Stimulated activated CD8-positive, alpha-beta memory T cell treated with anti-CD3 and anti-CD28 coated beads, Interleukin-15, amount 100 ng/mL, for 24 hours (primary cell): ENCODE measurements around the gene CXCL14.

Experiments used
- DNase-seq: peaks from one replicate; pipeline ENCODE4 v3.0.0-alpha.2; 2020; ENCODE audit warnings: low read depth

The CXCL14 gene

GRCh38 chr5:135578685-135579341, at the start of gene CXCL14:
Gene CXCL14, minus strand, starts transcription at chr5:135578991. Its CDS starts 213 bp downstream, at chr5:135578778.
- DNase-seq: no peak

- DNase-seq: no peak
These were observed 47.8 kb upstream of the CXCL14 start for GRCh38 chr5:135626636-135627035.

DNA sequence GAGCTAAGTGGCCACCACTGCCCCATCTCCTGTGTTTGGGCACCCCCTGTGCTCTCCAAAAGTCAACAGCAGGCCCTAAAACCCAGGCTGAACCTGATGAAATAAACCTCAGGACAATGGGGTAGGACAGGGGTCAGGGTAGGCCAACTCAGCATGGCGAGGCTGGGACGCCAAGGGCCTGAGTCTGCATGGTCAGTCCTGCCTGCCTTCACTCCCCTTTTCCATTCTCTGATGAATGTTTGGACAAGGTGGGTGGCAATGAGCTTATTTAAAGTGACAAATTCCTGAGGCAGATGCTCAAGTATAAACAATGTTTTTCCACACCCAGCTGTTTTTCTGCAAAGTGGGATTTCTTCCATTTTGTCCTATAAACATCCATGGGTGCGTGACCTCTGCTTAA, 47.2 kb upstream of the CXCL14 start:
- DNase-seq: no peak

GRCh38 chr5:135625486-135625885, 46.7 kb upstream of the CXCL14 start:
- no peak for DNase-seq

DNA sequence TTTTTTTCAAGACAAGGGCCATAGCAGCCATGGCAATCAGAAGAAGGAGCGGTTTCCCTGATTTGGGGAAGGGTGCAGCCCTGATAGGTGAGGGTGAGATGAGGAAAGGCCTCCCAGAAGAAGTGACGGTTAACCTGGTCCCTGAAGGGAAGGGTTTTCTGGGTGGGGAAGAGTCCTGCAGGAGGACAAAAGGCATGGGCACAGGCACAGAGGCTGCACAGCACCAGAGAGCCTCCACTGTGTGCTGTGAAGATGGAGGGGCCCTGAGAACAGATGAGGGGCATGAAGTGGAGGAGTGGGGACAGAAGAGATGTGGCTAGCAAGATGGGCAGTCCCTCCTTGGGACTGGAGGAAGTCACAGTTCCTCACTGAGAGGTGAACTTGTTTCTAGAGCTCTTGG, 46.3 kb upstream of the CXCL14 start:
- no peak for DNase-seq

DNA sequence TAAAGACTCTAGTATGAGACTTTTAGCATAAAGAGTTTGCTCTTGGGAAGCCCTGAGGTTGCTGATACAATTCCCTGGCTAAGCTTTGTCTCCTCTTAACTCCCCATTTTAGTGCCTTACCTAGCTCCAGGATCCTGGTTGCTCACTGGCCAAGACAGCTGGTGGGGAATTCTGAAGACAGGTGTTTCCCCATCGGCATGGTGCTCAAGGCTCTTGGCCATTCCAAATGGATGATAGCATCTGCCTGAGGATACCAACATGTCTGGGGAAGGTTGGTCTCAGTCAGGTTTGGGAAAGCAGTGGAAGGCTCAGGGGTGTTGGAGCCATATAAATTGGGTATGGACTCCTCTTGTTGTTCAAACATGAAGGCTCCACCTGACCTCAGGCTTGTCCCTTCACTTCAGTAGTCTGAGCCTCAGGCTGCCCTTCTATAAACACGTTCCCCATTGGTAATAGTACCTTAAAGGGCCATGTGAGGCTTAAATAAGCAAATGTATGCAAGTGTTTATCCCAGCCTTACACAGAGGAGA, 44.5 kb upstream of the CXCL14 start:
- no peak for DNase-seq

- DNase-seq: no peak
These were observed 36.9 kb upstream of the CXCL14 start for GRCh38 chr5:135615581-135616260.

GRCh38 chr5:135615171-135615570, 36.4 kb upstream of the CXCL14 start:
- no peak for DNase-seq

GRCh38 chr5:135609981-135610380, 31.2 kb upstream of the CXCL14 start:
- no peak for DNase-seq

DNA sequence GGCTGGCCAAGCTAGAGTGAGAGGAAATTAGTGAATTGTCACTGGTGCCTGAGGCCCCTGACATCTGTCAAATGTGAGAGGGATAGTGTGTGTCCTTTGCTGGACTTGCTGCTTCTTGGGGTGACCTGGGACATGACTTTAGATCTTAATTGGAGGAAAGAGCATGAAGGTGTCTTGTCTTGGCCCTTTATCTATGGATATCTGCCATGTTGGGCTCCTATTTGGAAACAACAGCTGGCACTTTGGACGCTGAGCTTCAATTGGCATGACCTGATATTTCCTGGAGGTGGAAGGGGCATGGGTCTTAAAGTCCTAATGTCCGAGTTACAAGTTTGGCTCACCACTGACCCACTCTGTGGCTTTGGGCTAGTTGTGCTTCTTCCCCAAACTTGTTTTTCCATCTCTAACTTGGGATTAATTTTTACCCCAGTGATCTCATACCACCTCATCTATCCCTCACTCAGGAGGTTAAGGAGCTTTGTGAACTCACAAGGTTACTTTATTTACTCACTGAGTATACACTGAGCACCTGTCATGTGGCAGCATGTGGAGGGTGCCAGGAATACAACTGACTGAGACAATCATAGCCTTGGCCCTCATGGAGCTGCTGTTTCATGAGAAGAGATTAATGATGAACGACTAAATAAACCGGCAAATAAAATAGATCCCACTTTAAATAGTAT, 30.1 kb upstream of the CXCL14 start:
- DNase-seq: no peak

DNA sequence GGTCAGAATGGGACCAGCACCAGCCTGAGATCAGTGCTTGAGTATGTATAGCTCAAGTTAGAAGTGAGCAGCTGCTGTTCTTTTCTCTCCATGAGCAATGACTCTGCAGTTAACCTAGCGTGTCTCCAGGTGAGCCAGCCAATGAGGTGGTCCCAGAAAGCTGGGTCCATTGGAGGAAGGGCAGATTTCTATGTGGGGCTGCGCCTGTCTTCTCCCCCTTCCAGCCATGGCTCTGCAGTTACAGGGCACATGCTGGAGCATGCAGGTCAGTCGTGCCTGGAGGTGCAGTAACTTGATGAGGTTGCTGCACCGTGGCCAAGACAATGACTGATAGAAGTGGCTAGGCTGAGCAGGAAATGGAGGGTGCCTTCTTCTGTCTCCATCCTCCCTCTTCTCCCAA, 29.6 kb upstream of the CXCL14 start:
- no peak for DNase-seq

DNA sequence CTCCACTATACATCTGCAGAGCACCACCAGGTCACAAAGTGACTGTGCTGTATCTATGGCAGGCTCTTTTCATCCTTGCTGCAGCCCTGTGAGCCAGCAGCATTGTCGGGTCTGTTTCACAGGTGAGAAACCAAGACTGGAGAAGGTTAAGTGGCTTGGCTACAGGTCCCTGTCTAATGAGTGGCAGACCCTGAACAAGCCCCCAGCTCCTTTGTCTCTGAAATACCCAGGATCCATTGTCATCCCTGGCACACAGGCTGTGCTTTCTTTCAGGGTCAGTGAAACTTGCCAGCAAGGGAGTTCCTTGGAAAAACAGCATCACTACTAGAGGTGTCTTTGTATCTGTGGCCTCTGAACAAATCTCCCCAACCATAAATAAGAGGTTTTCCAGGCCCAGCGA, 27.6 kb upstream of the CXCL14 start:
- no peak for DNase-seq

DNA sequence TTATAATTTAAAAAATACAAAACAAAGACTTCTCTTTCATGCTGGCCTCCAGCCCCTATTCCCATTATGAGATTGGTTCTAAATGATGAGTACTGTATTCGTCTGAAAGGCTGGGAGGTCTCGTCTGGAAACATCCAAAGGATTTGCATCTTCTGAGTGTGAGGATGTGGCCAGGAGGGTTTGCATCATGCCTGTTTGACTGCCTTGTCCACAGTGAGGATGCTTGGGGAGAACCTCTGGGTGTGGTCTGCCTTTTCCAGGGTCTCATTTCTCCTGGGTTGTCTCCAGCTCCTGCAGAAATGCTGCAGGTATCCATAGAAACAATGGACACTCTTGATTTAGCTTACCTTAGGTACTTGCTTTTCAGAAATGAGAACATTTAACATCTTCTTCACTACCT, 26.4 kb upstream of the CXCL14 start:
- no peak for DNase-seq

- DNase-seq: no peak
These were observed 25.3 kb upstream of the CXCL14 start for GRCh38 chr5:135604056-135604455.

DNA sequence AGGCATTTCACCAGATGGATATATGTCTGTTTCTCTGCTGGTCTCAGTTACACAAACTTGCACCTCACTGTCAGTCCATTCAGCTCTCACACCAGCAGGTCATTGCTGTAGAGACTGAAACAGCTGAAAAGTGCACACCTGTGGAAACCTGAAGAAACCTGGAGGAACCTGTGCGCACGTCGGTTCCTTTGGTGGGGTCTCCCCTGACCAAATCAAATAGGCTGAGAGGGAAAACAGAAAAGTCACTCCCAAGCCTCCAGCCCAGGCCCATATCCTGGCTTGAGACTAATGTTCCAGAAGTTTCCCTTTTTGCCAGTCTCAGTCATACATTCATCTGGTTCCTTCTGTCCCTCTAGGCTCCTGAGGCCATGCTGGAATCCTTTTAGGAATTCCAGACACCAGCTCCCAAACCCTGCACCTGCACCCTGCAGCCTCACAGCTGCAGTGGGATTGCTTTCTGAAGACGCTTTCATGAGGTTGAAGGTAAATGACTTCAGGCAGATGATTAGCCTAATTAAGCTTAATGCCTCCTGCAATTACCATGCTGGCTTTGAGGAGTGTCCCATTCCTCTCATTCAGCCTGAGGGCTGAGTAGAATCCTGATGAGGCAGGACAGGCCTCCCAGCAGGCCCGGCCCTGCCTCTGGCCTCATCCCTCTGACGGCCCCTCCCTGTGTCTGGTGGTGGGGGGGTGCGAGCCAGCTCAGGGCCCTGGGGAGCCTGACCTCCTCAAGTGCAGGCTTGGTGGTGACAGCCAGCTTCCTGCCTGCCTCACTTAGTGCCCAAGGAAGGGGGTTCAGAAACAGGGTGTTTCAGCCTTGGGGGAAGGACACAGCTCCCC, 24.3 kb upstream of the CXCL14 start:
- no peak for DNase-seq

DNA sequence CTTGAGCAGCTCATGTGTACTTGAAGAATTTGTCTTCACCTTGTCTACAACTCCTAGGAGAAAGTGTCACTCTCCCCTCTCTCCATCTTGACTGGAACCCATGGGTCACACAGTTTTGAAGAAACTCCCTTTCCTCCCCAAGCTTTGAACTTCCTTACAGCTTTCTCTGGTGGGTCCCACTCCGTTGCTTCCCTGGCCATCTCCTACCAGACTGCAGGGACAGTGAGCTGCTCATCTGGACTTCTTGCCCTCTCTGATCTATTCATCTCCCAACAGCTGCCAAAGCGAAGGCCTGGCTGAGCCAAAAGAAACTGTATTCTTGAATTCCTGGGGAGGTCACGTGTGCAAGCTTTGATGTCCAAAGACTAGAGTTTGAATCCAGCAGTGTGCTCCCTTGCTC, 22.7 kb upstream of the CXCL14 start:
- DNase-seq: no peak

GRCh38 chr5:135600971-135601381, 22.2 kb upstream of the CXCL14 start:
- no peak for DNase-seq

DNA sequence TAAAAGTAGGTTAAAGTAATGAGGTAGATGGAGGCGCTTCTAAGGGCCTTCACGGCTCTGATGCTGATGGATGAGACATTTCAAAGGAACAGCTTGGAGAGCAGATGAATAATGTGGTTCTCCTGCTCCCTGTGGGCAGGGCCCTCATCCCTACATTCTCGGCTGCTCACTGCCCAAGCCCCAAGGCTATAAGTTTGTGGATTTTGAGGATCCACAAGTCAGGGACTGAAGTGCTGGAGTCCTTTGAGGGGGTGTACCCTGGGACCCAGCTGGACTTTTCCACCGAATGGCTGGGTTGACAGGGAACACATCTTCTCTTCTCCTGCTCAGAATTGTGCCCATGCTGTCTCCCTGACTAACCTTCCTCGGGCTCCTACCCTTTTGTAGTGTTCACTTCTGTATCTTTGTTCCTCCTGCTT, 21.4 kb upstream of the CXCL14 start:
- no peak for DNase-seq

DNA sequence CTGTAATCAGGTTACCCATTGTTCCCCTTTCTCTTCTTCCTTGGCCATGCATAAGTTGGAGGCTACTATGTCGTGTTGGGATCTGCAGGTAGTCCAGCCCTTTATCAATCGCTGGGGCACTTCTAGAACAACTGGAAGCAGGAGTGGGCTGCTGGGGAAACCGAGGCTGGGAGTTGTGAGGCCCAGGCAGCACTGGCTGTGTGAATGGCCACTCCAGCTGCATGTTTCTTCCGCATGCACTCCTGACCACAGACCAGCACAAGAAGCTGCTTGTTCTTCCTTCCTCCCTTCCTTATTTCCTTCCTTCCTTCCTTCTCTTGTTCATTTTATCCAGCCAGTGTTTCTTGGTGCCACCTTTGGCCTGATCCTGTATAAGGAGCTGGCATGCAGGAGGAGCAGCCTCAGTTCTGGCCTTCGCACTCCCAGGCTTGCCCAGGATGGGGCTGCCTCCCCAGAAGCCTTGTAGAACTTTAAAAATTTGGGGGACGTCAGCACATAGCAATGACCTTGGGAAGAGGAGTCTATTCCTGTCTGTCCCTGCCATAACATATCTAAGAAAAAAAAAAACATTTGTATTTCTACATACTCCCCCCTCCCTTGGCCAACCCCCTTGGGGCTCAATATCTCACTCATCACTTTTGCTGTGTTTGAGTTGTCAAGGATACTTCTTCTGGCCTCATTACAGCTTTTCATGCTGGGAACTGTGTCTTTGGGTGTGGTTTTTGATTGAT, 20.8 kb upstream of the CXCL14 start:
- DNase-seq: no peak

- DNase-seq: no peak
These were observed 20.1 kb upstream of the CXCL14 start for GRCh38 chr5:135598691-135599395.

- DNase-seq: no peak
These were observed 18.0 kb upstream of the CXCL14 start for GRCh38 chr5:135596788-135597187.
